K562 (cell line): ENCODE results near the gene FAM3C. TPM values are rescaled to one million over a fixed set of nuclear protein-coding genes. Genes with fewer than 3 reads are reported as not detected.

Experiments
- ATAC-seq: fragments of 200-7000 bp; cut with Tn5 transposase; 3 replicates; pipeline ENCODE4 v1.9.1; 2020; ENCODE audit warnings: moderate library complexity
- BruUV-seq: library from RNA; stranded (reverse); fragments of 400-500 nt; replicated peaks from 2 replicates; lab custom pipeline; 2021; lab: Mats Ljungman, UMichigan
- CTCF ChIA-PET: fragments of 300-600 bp; formaldehyde crosslinking; extraction: SDS; loops from one replicate; lab custom pipeline; 2021; ENCODE audit warnings: low intra/inter-chr PET ratio; lab: Yijun Ruan, JAX
- POLR2A ChIA-PET: fragments of 300-600, 350-650 bp; sonication (Branson Sonifier 250); formaldehyde crosslinking; extraction: SDS; loops from one replicate; lab custom pipeline; 2021; ENCODE audit warnings: antibody characterized with exemption, inconsistent platforms; lab: Yijun Ruan, JAX
- DNase-seq, 4 experiments: peaks; one replicate each; pipeline versions ENCODE4 v3.0.0 to v3.0.0-alpha.2; 2011 to 2018; ENCODE audit warnings: low spot score in 3 of 4, mixed read lengths in 3 of 4; ENCODE audit errors: extremely low read depth in 1 of 4
- FAIRE-seq: peaks from 2 replicates; lab custom pipeline; 2011; peaks lifted over from hg19 to GRCh38; lab: Jason Lieb, UNC
- H2AFZ ChIP-seq: 2 replicates; pipeline ENCODE4 v1.6.0; 2011; ENCODE audit warnings: low read depth, low read length, control low read depth, inconsistent platforms
- H3K27ac ChIP-seq: fragments of 200-600 bp; 3 replicates; pipeline ENCODE4 v1.8.0; 2011; ENCODE audit warnings: low read depth, mild to moderate bottlenecking, control low read depth, inconsistent platforms, low read length, moderate library complexity, mixed read lengths; ENCODE audit errors: extremely low read depth
- H3K27me3 ChIP-seq, 2 experiments: fragments of 300-600 bp in 1 of 2; 2 replicates in 1 of 2; 3 replicates in 1 of 2; pipeline versions ENCODE4 v1.6.0 to v1.8.0; 2011; ENCODE audit warnings: inconsistent platforms in 2 of 2, low read length in 2 of 2, mild to moderate bottlenecking in 1 of 2, mixed read lengths in 1 of 2, moderate library complexity in 1 of 2; ENCODE audit not compliant: control insufficient read depth in 2 of 2, insufficient read depth in 2 of 2
- H3K36me3 ChIP-seq: fragments of 300-600 bp; 3 replicates; pipeline ENCODE4 v1.8.0; 2011; ENCODE audit warnings: mild to moderate bottlenecking, low read length, inconsistent platforms; ENCODE audit not compliant: control insufficient read depth, insufficient read depth
- H3K4me1 ChIP-seq, 2 experiments: fragments of 200-600 bp in 1 of 2; replicated peaks in 1 of 2; 2 replicates in 1 of 2; 3 replicates in 1 of 2; pipeline versions ENCODE4 v1.5.1 to v1.8.0; 2011; ENCODE audit warnings: inconsistent platforms in 2 of 2, low read length in 2 of 2, mild to moderate bottlenecking in 1 of 2, mixed read lengths in 1 of 2, moderate library complexity in 1 of 2; ENCODE audit not compliant: control insufficient read depth in 2 of 2, insufficient read depth in 2 of 2
- H3K4me2 ChIP-seq: 2 replicates; pipeline ENCODE4 v1.6.1; 2011; ENCODE audit warnings: low read length, control low read depth, inconsistent platforms, mixed read lengths; ENCODE audit not compliant: insufficient read depth
- H3K4me3 ChIP-seq: fragments of 200-600 bp; sonication (generic), shearing (Covaris generic); 2 replicates; pipeline ENCODE4 v1.5.1; 2016; ENCODE audit warnings: control low read depth, inconsistent platforms
- H3K79me2 ChIP-seq: fragments of 200-600 bp; 3 replicates; pipeline ENCODE4 v1.8.0; 2011; ENCODE audit warnings: low read length, inconsistent platforms; ENCODE audit not compliant: control insufficient read depth, insufficient read depth
- H3K9ac ChIP-seq, 2 experiments: 2 replicates each; pipeline versions ENCODE4 v1.6.0 to v1.6.1; 2011; ENCODE audit warnings: low read depth in 2 of 2, low read length in 2 of 2, control low read depth in 1 of 2, inconsistent platforms in 1 of 2, mild to moderate bottlenecking in 1 of 2, mixed read lengths in 1 of 2; ENCODE audit not compliant: insufficient read depth in 1 of 2
- H3K9me1 ChIP-seq: one replicate; pipeline ENCODE4 v1.6.0; 2011; ENCODE audit warnings: inconsistent platforms, mild to moderate bottlenecking, low read length, moderate library complexity; ENCODE audit not compliant: control insufficient read depth, insufficient read depth
- H3K9me3 ChIP-seq: replicated peaks from 2 replicates; pipeline ENCODE4 v1.5.1; 2011; ENCODE audit warnings: low read depth, low read length, inconsistent platforms; ENCODE audit not compliant: control insufficient read depth, insufficient read depth
- H4K20me1 ChIP-seq: replicated peaks from 2 replicates; pipeline ENCODE4 v1.6.1; 2011; ENCODE audit warnings: low read length, inconsistent platforms, mixed read lengths; ENCODE audit not compliant: control insufficient read depth, insufficient read depth
- CREM ChIP-seq: IDR thresholded peaks from 2 replicates; pipeline ENCODE4 v1.6.1; 2014; ENCODE audit warnings: antibody characterized with exemption, low read depth
- MEF2D ChIP-seq: conservative IDR thresholded peaks from 2 replicates; pipeline ENCODE4 v1.6.1; 2016; ENCODE audit warnings: low read depth, missing genetic modification characterization, missing compliant biosample characterization
- PTTG1 ChIP-seq: fragments of 450-650 bp; IDR thresholded peaks from 2 replicates; pipeline ENCODE4 v1.6.1; 2016; ENCODE audit warnings: low read depth, mild to moderate bottlenecking, missing genetic modification characterization, missing compliant biosample characterization
- TRIM24 ChIP-seq, 2 experiments: fragments of 450-650 bp; IDR thresholded peaks; 2 replicates each; pipeline ENCODE4 v1.6.1; 2016
- in situ Hi-C: fragments of 300-500 bp; cut with MboI; formaldehyde crosslinking; loops from 4 replicates; pipeline ENCODE4 v1.15.0; 2018; ENCODE audit warnings: inconsistent platforms, mixed read lengths
- intact Hi-C: fragments of 100-400 bp; cut with micrococcal nuclease; formaldehyde crosslinking; loops from 2 replicates; pipeline ENCODE4 v1.14.2; 2022
- polyA plus RNA-seq, 8 experiments: library from polyadenylated mRNA; depleted of rRNA in 4 of 8; stranded (reverse) in 5 of 8; unstranded in 3 of 8; fragments of >200 nt; fragmentation: Nextera tagmentation in 2 of 8; fragmentation: Illumina TruSeq in 1 of 8; extraction: Ambion mirVana in 2 of 8; extraction: Trizol in 1 of 8; gene quantifications; 2 replicates each; pipeline versions ENCODE4 v1.2.1 to v1.2.3, GENCODE V29; 2011 to 2014; ENCODE audit warnings: inconsistent platforms in 1 of 8, missing spikeins in 1 of 8
- total RNA-seq, 7 experiments: library from RNA; depleted of rRNA in 6 of 7; stranded (reverse); fragments of >200 nt in 6 of 7; fragmentation: Illumina TruSeq in 2 of 7; extraction: Trizol in 2 of 7; gene quantifications; 2 replicates each; pipeline versions ENCODE4 v1.2.1 to v1.2.3, GENCODE V29; 2011 to 2021; ENCODE audit warnings: low replicate concordance in 1 of 7
- TF ChIP-seq, protein P1 (sequence below): fragments of 450-650 bp; IDR thresholded peaks from 2 replicates; pipeline ENCODE4 v1.6.1; 2017; ENCODE audit warnings: antibody characterized with exemption, mild to moderate bottlenecking

Gene FAM3C
- total and polyA plus RNA-seq, 9 of the 15 experiments (the other 6 are each of a cell fraction or from before 2014, with no cell fraction given): 10.6 to 42.6 (median 30.0) TPM

DNA sequence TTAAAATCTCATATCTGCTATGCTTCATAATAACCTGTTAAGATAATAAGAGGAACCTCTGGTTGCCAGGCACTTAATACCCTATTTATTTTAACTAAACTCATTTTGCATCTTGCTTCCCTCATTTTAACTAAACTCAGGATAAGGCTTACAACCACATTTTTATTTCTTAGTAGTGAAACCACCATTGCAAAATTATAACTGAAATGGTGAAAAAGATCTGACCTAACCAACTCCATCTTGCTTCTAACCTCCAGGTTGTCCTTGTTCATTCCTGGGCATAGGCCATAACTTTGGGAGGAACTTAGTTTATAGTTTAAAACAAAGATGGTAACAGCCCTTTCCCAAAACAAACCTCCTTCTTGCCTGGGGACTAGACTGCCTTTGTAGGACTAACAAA, 6.0 kb downstream of the FAM3C start:
- H3K27ac ChIP-seq: no peak overlapping the region

More for the DNA sequence above, 6.0 kb downstream of the FAM3C start:
- H3K27me3 ChIP-seq: no peaks in the 10 kb centered on the region
- DNase-seq: no peak
- ChIA-PET POLR2A (no interaction called here), CTCF (no interaction called here)
- BruUV-seq: no TSS peak
- H3K79me2 ChIP-seq: peaks cover 96% of the 10 kb centered on the region
- peaks cover 0 to 10% of the 10 kb centered on the region in 2 experiments; a peak in 3 of 5 replicates for H3K4me1 ChIP-seq
- no peaks in the 10 kb centered on the region for H4K20me1 ChIP-seq
- in situ Hi-C loops (no loop called here), intact Hi-C loops (loop anchor here (10.0 kb wide), 1 partner anchor 405 kb away; the partner anchor contains the start of gene CPED1)
- no peak for ATAC-seq
- H2AFZ ChIP-seq: no peak overlapping the region
- TF ChIP-seq PTTG1: peak; percentile 28; the same call in 1 of the 2 replicates
- TF ChIP-seq MEF2D (tag): 0 out of 2 replicates have a peak, but pooled peaks have one; percentile 21
- no peak for TF ChIP-seq CREM
- TF ChIP-seq, protein P1, sequence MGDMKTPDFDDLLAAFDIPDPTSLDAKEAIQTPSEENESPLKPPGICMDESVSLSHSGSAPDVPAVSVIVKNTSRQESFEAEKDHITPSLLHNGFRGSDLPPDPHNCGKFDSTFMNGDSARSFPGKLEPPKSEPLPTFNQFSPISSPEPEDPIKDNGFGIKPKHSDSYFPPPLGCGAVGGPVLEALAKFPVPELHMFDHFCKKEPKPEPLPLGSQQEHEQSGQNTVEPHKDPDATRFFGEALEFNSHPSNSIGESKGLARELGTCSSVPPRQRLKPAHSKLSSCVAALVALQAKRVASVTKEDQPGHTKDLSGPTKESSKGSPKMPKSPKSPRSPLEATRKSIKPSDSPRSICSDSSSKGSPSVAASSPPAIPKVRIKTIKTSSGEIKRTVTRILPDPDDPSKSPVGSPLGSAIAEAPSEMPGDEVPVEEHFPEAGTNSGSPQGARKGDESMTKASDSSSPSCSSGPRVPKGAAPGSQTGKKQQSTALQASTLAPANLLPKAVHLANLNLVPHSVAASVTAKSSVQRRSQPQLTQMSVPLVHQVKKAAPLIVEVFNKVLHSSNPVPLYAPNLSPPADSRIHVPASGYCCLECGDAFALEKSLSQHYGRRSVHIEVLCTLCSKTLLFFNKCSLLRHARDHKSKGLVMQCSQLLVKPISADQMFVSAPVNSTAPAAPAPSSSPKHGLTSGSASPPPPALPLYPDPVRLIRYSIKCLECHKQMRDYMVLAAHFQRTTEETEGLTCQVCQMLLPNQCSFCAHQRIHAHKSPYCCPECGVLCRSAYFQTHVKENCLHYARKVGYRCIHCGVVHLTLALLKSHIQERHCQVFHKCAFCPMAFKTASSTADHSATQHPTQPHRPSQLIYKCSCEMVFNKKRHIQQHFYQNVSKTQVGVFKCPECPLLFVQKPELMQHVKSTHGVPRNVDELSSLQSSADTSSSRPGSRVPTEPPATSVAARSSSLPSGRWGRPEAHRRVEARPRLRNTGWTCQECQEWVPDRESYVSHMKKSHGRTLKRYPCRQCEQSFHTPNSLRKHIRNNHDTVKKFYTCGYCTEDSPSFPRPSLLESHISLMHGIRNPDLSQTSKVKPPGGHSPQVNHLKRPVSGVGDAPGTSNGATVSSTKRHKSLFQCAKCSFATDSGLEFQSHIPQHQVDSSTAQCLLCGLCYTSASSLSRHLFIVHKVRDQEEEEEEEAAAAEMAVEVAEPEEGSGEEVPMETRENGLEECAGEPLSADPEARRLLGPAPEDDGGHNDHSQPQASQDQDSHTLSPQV: peak; percentile 52; the same call in 1 of the 2 replicates
- TF ChIP-seq TRIM24 (IDR thresholded peaks at IDR 0.05): no peak
- no peak overlapping the region for H3K4me3 ChIP-seq
- H3K9ac ChIP-seq: no peak overlapping the region
- no peak for FAIRE-seq
- H3K36me3 ChIP-seq: peaks cover 9% of the 10 kb centered on the region; the same call in 2 of the 3 replicates
- no peak overlapping the region for H3K4me2 ChIP-seq
- H3K9me1 ChIP-seq: no peaks in the 10 kb centered on the region
- H3K9me3 ChIP-seq: no peaks in the 10 kb centered on the region
